GM18499 (cell line): ENCODE results near the gene TRIM16.
"Not testable (repeated sequence)": the region's sequence is repeated elsewhere in the genome, so short reads cannot be mapped to it uniquely, and the experiment has no call there.

Experiments used
- ATAC-seq: cut with Tn5 transposase; IDR thresholded peaks from one replicate; pipeline ENCODE4 v1.9.1; 2021; ENCODE audit warnings: moderate number of reproducible peaks; ENCODE audit not compliant: insufficient read depth, unreplicated experiment

Gene TRIM16

DNA sequence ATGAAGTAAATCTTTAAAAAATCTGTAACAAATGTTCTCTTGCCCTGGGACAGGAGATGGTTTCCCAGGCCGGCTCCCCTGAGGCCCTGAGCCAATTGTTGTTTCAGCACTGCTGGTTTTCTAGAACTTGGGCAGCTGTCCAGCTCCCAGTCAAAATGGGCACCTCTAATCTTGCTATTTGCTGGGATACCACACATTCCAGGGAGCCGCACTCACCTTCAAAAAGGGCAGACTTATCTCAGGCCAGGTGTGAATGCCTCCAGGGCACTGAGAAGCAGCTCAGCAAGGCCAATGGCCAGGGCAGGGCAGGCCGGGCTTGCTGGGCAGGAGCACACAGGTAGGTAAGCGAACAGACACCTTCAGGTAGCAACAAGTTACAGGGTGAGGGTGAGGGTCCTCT lies 24.4 kb downstream of the TRIM16 start:
- no peak for ATAC-seq

DNA sequence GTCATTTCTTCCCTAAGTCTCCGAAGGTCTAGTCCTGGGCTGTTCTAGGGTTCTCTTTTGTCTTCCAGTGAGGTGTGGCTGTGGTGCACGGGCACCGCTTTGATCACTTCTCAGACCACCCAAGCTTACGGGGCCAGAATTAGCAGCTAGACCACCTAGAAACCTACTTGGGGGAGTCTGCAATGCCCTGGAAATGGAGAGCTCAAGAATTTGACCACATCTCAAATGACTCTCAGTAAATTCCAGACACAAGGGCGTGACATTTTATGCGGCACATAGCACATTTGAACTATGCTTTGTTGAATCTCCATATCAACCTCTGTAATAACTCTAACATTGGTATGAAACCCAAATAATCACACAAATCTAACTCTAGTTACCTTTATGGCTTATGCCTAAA lies 24.9 kb downstream of the TRIM16 start:
- no peak for ATAC-seq

DNA sequence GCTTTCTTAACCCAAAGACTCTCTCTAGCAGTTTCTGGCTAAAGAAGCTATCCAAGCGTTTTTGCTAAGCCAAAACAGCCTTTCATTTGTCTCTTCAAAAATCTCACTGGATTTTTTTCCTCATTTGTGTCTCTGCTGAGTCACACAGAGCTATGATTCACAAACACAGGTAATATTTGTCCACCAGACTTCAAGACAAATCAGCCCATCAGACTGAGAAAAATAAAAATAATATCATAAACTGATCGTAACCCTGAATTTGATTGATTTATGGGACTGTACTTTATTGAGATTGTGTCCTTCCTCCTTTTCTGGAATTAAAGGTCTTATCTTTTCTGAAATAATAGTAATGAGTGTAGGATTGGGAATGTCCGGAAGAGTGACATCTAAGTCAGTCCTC lies 25.8 kb downstream of the TRIM16 start:
- no peak for ATAC-seq

GRCh38 chr17:15657868-15658267 lies 26.2 kb downstream of the TRIM16 start:
- ATAC-seq = no peak

GRCh38 chr17:15654886-15655561 lies 29.1 kb downstream of the TRIM16 start:
- ATAC-seq = no peak

GRCh38 chr17:15654401-15654800 lies 29.7 kb downstream of the TRIM16 start:
- ATAC-seq = not testable (repeated sequence)

- no peak for ATAC-seq
Measured at GRCh38 chr17:15652960-15653359, 31.2 kb downstream of the TRIM16 start.

- ATAC-seq = no peak
Measured at GRCh38 chr17:15651583-15652110, 32.5 kb downstream of the TRIM16 start.

GRCh38 chr17:15650741-15651582 lies 33.1 kb downstream of the TRIM16 start:
- ATAC-seq = no peak

DNA sequence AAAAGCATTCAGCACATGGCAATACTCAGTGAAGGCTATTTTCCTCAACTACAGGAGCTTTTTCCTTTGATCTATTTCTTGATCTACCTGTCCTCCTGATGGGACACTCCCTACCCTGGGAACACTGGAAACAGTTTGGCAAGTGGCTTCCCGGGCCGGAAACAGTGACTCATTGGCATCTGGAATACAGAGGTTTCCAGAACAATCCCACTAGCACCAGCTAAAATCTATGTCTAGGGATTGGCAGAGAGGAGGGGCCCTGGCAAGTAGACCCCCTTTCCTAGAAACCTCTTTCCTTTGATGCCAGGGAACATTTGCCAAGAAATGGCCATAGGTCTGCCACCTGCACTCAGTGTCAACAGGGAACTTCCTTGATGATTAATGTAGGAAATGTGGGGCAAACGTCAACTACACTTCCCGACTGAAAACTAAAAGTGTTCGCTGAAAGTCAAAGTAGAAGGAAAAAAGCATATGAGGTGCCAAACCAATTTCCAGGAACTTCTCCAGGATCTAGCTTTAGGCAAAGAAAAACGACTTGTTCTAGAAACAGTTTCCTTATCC lies 34.2 kb downstream of the TRIM16 start:
- ATAC-seq = no peak

- ATAC-seq = no peak
Measured at GRCh38 chr17:15648386-15648785, 35.7 kb downstream of the TRIM16 start.

DNA sequence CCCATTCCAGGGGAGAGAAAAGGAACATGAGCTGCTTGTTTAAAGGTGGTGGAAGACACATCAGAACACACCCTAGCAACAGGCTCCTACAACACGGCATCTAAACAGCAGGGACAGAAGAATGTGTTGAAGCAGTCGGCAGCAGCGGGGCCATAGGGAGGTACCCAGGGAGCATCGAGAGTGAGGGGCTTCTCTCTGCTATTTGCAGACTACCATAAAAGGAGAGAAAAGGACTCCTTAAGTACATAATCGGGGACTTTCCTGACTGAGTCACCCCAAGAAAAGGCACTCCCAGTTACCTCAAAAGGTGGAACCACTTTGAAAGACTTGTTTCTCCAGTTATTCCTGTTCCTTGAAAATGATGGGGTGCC lies 38.2 kb downstream of the TRIM16 start:
- ATAC-seq = not testable (repeated sequence)

GRCh38 chr17:15645099-15645941 lies 38.8 kb downstream of the TRIM16 start:
- not testable (repeated sequence) for ATAC-seq

DNA sequence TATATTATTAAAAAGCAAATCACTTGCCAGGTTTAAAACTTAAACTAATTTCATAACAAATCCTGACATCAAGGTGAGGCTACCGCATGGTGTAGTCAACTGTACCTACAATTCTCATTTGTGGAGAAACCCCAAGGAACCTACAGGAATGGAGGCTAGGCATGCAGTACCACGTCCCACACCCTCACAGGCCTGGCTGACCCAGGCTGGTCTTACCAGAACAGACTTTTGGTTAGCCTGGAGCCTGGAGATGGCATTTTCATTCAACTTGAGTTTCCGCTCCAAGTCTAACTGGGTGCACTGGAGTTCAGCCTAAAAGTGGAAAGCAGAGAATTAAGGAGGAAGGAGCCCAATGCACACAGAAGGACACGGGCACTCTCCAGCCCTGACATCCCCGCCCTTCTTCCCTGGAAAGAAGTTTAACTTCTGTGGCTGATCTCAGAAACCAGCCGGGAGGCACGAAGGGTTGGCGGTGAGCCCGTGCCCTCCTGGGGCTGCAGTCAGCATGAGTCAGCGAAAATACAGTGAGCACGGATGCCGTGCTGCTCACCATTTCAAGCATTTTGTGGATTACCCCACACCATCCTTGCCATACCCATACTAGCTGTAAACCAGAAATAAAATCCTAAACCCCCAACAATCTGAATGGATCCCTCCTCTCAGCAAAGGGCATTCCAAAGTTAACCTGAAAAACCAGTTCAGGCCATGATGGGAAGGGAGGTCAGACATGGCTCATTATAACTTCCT lies 41.4 kb downstream of the TRIM16 start:
- ATAC-seq = not testable (repeated sequence)

- ATAC-seq = not testable (repeated sequence)
Measured at GRCh38 chr17:15642014-15642413, 42.1 kb downstream of the TRIM16 start.

- ATAC-seq = not testable (repeated sequence)
Measured at GRCh38 chr17:15630930-15631453, 53.1 kb downstream of the TRIM16 start.

- ATAC-seq = not testable (repeated sequence)
Measured at GRCh38 chr17:15629991-15630390, 54.1 kb downstream of the TRIM16 start.

DNA sequence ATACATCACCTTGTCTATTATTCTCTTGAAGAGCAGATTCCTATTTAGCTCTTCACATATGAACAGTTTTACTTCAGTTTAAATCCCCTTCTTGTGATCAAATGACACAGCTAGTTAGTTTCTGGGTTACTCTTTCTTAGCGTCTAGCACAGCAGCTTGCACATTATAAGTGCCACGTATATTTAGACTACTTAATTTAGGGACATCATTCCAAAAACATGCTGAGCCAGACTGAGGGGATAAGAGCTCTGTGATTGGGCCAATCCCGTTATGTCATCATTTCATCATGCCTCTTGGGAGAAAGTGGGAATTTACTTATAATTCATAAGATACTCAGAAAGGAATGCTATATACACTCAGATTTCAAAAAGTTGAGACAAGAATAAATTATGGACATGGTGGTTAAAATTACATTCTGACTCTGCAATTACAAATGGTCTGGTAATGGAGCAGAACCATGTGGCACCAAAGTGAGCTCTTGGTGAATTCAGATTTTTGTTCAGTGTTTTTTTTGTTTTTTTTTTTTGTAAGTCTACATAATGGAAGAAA lies 60.4 kb downstream of the TRIM16 start:
- ATAC-seq = not testable (repeated sequence)

DNA sequence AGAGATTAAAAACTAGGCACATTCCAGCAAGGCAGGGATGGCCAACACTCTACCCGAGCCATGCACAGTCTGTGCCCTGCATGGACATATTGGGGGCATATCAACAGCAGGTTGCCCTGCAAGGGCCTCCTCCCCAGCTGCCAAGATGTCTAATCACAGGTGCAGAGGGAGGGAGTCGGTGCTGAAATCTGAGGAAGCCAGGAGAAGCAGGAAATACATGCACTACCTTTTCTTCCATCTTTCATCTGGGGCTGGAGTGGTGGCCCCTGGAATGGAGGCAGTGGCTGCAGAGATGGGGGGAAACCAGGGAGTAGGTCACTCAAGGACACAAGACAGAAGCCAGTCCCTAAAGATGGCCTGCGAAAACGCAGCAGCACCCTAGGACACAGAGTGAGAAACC lies 60.9 kb downstream of the TRIM16 start:
- ATAC-seq = not testable (repeated sequence)
